ENCODE data around the gene DOCK6. TPM values are rescaled to one million over a fixed set of nuclear protein-coding genes. Genes with fewer than 3 reads are reported as not detected.

Gene DOCK6
- total RNA-seq, 1 donor from 2014 or later = 342 TPM

DNA sequence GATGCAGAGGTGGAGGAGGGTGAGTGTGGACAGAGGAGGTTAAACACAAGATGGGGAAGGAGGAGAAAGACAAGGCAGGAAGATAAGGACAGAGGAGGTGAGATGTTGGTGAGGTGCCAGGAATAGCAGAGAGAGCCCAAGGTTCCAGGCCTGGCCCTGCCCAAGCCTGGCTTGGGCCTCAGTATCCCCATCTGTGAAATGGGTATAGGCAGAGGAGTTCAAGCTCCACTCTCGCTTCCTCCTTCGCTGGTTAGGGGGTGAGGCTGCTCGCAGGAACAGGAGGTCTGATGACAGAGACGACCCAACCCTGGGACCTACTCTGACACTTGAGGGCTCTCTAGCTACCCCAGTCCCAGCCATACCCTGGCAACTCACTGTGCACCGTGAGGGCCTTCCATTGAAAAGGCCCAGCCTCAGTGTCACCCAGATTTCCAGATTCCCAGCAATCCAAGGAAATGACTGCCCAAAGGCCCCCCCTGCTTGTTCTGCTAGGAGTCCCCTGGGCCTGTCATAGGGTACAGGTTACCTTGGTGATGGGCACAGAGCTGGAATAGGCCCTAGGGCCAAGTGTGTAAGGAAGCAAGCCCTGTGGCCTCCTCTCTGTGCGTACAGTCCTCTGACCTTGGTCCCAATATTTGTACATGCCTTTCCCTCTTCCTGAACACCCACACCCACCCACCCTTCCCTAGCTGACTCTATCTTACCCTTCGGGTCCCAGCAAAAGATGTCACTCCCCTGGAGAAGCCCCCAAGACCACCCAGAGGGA is 31.5 kb downstream of the DOCK6 start:
- no peak for DNase-seq (ENCODE audit: extremely low read depth, low read depth, low spot score)

DNA sequence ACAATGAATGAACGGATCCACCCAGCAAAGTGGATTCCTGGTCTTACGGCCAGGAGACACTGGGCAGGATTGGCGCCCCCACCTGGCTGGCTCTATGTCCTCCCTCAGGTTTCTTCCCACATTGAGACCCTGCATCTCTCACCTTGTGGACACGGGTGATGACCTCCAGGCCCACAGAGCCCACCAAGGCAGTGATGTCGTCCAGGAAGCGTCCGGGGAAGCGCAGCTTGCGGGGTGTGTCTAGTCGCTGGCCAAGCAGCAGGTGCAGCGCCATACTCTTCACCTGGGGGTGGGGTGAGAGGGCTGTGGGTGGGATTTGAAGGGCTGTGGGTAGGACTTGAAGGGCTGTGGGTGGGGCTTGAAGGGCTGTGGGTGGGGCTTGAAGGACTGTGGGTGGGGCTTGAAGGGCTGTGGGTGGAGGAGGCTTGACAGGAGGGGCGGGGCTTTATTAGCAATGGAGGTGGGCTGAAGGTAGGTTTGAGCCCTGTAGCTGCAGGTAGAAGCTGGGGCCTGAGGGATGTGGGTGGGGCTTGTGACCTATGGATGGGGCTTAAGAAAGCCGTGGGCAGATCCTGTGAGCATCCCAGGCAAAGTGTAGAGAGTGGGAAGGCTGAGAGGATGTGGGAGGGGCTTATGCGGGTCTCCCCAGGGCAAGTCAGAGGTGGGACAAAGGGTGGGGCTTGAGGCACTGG is 35.0 kb downstream of the DOCK6 start:
- DNase-seq (ENCODE audit: extremely low read depth, low read depth, low spot score) = no peak

DNA sequence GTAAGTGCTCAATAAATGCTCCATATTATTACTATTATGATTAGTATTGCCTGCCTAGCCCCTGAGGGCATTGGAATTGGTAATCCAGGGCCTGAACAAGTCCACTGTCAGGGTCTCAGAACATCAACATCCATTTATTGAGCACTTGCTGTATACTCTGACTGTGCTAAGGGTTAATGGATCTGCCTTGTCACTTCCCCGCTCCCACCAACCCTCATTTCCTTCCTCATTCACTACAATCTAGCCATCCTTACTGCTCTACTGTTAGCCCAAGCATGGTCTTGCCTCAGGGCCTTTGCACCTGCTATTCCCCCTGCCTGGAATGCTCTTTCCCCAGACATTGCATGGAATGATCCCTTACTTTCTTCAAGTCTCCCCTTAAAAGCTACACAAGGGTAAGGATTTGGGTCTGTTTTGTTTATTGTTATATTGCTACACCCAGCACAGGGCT is 35.6 kb downstream of the DOCK6 start:
- DNase-seq (ENCODE audit: extremely low read depth, low read depth, low spot score) = no peak

DNA sequence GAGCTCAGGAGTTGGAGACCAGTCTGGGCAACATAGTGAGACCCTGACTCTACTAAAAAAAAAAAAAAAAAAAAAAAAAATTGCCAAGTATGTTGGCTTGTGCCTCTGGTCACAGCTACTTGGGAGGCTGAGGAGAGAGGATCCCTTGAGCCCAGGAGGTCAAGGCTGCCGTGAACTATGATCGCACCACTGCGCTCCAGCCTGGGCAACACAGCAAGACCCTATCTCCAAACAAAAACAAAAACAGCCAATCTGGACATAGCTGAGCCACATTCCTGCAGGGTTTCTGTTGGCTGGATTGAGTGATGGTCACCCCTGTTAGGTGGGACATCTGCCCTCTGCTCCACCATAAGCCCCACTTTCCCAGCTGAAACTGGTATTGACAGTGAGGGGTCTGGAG is 36.5 kb downstream of the DOCK6 start:
- DNase-seq (ENCODE audit: extremely low read depth, low read depth, low spot score) = no peak

DNA sequence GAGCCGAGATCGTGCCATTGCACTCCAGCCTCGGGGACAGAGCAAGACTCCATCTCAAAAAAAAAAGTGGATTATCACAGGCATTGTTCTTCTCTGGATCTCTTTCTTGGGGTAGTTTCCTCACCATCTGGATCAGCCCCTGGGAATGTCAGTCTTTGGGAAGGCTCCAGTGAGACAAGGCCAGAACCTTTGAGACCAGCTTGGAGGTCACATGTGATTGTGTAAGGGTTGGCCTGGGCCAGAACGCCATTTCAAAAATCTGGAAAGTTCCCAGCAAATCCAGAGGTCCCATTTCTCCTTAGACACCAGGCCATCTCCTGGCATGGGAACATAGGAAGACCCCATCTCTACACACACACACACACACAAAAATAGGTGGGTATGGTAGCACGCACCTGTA is 37.2 kb downstream of the DOCK6 start:
- DNase-seq (ENCODE audit: extremely low read depth, low read depth, low spot score) = no peak

DNA sequence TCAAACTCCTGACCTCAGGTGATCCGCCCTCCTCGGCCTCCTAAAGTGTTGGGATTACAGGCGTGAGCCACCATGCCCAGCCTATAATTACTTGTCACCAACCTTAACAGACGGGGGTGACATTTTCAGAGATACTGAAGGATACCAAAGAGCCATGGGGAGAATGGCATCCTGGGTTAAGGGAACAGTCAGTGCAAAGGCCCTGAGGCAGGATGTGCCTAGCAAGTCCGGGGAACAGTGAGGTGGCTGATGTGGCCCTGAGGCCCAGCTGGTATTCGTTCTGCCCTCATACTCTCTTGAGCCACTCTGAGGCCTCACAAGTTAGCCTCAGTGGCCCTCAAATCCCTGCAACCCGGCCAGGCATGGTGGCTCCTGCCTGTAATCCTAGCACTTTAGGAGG is 37.9 kb downstream of the DOCK6 start:
- DNase-seq (ENCODE audit: extremely low read depth, low read depth, low spot score) = no peak

DNA sequence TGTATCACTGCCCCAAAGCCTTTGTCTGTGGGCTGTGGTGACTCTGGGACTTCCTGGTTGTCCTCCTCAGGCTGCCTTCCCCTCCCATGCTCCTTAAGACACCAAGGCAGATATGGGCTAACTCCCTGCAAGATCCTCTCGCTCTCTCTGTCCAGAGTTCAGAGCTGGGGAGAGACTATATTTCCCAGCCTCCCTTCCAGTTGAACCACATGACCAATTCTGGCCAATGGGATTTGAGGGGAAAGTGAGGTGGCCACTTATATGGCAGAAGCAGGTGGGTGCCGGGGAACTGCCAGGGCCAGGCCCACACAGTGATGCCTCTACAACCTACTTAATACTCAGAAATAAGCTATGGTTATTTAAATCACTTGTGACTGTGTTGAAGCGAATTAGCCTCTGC is 39.1 kb downstream of the DOCK6 start:
- no peak for DNase-seq (ENCODE audit: extremely low read depth, low read depth, low spot score)

DNA sequence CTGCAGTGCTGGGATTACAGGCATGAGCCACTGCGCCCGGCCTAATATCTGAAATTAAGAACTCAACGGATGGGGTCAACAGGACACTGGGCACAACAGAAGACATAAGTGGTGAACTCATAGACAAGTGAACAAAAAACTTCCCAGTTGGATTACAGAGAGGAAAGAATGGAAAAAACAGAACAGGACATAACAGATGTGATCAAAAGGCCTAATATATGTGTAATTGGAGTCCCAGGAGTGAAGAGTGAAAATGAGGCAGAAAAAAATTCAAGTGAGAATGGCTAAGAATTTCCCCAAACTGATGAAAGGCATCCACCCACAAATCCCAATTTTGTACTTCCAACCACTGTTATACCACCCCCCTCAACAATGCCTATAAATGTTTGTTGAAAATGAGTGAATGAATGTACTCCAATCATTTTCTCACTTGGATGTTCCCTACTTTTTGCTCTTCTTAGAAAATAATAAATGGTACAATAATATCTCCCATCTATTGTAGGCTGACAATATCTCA is 41.2 kb downstream of the DOCK6 start:
- DNase-seq (ENCODE audit: extremely low read depth, low read depth, low spot score) = no peak

DNA sequence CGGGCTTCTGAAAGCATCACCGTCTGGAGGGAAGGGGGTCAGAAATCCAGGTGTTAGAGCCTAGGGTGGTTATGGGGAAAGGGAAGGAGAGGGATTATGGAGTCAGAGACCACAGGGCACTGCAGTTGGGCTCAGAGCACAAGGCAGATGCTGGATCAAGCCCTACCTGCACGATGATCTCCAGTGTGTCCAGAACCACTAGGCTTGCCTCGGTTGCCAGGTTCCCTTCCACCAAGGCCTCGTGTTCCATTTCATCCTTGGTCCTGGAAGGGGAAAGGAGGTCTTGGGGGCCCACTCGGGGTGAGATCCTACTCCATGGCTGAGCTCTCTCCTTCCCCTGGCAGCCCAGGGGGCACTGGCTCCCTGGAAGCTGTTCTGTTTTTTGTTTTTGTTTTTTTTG is 47.9 kb downstream of the DOCK6 start:
- no peak for DNase-seq (ENCODE audit: extremely low read depth, low read depth, low spot score)

DNA sequence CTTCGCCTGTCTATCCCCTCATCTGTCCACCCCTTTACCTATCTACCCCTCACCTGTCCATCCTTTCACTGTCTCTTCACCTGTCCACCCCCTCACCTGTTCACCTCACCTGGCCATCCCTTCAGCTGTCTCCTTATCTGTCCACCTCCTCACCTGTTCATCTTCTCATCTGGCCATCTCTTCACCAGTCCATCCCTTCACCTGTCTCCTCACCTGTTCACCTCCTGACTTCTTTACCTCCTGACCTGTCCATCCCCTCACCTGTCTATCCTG is 51.7 kb downstream of the DOCK6 start:
- DNase-seq (ENCODE audit: extremely low read depth, low read depth, low spot score) = no peak

DNA sequence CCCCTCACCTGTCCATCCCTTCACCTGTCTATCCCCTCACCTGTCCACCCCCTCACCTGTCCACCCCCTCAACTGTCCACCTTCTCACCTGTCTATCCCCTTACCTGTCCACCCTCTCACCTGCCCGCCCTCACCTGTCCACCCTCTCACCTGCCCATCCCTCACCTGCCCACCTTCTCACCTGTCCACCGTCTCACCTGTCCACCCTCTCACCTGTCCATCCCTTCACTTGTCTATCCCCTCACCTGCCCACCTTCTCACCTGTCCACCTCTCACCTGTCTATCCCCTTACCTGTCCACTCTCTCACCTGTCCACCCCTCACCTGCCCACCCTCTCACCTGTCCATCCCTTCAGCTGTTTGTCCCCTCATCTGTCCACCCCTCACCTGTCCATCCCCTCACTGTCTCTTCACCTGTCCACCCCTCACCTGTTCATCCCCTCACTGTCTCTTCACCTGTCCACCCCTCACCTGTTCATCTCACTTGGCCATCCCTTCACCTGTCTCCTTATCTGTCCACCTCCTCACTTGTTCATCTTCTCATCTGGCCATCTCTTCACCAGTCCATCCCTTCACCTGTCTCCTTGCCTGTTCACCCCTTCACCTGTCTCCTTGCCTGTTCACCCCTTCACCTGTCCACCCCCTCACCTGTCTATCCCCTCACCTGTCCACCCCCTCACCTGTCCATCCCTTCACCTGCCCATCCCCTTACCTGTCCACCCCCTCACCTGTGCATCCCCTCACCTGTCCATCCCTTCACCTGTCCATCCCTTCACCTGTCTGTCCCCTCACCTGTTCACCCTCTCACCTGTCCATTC is 52.3 kb downstream of the DOCK6 start:
- DNase-seq (ENCODE audit: extremely low read depth, low read depth, low spot score) = no peak

DNA sequence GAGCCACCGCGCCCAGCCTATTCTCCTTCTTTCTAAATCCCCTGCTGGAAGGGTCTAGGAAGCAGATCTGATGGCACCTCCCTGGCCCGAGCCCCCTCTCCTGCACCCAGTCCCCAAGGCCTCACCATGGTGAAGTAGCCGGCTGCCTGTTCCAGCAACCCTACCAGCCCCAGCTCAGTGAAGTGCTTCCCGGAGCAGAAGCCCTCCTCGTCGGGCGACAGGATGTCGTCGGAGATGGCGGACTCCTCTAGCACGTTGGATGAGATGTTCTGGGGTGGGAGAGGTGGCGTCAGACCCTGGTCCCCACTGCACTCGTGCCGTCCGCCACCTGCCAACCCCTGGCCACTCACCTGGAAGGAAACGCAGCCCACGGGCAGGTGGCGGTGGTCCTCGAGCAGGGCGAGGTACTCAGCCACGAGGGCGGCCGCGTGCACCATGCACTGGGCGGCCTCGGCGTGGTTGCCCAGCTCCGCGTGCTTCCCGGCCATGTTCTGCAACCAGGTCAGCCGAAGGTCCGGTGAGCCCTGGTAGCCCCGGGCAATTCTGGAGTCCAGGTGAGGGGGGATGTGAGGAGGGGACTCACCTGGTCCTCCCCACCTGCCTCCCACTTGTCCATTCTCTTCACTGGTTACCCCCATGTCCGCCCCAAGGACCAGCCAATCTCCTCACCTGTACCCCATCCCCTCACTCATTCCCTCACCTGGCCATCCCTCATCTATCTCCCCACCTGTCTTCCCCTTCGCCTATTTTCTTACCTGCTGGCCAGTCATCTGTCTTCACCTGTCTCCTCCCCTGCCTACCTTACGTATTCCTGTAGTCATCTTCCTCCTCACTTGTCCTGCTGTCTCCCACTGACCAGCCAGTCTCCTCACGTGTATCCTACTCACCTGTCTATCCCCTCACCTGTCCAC is 53.5 kb downstream of the DOCK6 start:
- DNase-seq (ENCODE audit: extremely low read depth, low read depth, low spot score) = no peak

DNA sequence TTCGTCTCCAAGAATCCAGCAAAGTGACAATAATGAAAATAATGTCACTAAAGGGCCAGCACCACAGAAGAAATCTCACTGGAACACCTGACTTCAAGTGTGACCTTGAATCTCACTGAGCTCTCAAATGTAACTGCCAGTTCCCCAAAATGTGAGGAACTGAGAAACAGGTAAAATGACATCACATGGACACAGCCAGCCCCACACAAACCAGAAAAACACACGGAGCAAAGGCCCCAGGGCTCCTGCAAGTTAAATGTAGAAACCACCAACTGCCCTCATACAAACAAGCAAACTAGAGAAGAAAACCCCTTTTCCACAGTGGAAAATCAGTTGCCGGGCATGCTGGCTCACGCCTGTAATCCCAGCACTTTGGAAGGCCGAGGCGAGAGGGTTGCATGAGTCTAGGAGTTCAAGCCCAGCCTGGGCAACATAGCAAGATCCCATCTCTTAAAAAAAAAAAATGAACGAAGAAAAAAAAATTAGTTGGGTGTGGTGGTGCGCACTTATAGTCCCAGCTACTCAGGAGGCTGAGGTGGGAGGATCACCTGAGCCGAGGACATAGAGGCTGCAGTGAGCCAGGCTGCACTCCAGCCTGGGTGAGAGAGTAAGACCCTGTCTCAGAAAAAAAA is 56.3 kb downstream of the DOCK6 start:
- no peak for DNase-seq (ENCODE audit: extremely low read depth, low read depth, low spot score)

DNA sequence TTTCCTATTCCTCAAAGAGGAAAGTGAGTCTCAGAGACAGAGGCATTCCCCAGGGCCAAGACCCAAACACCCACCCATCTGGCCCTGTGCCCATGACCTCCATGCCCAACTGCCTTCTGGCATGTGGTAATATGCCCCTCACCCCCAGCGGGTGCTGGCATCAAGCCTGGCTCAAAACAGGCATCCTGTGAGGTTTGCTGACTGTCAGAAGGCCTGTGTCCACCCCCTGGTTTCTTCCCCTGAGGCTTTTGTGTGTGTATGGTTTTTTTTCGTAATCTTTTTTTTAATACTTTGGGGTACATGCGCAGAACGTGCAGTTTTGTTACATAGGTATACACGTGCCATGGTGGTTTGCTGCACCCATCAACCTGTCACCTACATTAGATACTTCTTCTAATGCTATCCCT is 57.4 kb downstream of the DOCK6 start:
- no peak for DNase-seq (ENCODE audit: extremely low read depth, low read depth, low spot score)

DNA sequence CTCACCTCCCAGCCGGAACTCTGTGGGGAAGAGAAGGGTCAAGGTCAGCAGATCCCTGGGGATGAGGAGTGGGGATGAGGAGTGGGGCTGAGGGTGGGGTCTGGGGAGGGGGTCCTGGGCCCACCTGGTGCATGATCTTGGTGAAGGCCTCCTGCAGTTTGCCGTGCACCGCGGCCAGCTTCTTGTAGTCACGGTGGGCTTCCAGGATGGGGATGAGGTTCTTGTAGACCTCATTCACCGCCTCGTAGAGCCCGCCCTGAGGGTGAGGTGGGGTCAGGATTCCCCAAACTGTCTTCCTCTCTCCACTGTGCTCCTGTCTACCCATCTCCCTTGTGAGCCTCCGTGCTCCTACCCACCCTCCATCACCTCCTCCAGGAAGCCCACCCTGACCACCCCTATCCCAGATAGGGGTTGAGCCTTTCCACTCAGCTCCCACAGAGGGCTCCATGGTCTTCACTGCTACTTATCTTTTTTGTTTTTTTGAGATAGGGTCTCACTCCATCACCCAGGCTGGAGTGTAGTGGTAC is 58.2 kb downstream of the DOCK6 start:
- DNase-seq (ENCODE audit: extremely low read depth, low read depth, low spot score) = no peak

DNA sequence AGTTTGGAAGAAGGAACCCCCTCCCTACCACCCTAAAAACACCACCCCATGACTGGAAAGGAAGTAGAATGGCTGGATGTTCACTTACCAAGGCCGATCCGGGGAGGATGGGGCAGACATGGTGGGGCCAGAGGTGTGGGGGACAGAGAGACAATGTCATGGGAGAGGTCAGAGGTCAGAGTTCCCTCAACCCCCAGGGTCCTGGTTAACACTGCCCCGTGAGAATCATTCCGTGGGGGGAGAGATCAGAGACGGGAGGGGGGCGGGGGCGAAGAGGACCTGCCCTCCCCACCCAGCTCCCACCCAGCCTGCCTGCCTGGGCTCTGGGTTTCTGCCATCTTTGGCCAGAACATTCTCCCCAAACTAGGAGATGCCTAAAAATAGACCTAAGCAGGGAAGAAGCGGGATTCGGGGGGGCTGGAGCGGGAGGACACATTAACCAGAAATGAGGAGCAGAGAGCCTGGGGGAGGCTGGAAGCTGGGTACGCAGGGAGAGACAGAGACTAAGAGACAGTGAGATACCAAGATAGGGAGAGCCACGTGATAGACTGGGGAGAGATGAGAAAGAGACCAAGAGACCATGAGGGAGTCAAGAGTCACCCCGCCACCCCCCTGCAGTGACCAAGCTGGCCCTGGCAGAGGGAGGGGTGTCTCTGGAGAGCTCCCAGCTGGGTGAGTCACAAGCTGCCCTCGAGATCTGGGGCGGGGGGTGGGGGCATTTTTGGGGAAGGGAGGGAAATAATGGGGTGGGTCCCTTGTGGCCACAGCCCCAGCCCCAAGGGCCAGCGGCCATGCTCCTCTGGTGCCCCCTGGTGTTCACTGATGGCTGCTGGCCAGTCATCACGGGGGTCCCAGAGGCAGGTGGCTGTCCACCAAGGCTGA is 58.9 kb downstream of the DOCK6 start:
- no peak for DNase-seq (ENCODE audit: extremely low read depth, low read depth, low spot score)

DNA sequence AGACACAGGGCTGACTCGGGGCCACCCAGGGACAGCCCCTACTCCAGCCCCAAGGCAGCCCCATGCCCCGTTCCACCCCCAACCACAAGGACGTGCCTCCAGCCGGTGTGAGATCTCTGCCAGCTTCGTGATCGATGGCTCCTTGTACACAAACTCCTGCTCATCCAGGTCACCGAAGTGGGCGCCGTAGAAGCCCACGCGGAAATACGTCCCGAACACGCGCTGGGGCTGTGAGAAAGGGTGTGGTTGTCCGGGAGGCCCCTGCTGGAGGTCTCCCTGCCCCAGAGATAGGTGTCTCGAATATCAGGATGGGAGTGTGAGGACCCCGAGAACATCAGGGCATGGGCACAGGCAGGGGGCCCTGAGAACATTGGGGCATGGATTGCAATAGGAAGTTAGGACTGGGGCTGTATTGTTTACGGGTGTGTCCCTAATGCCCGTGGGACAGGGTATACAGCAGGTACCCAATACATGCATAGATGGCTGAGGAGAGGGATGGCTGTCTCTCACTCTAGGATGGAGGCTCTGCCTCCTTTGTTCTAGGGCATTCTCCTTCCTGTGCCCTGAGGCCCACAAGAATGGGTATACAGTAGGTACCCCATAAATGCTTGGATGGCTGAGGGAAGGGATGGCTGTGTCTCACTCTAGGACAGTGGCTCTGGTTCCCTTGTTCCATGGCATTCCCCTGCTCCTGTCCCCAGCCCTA is 59.7 kb downstream of the DOCK6 start:
- DNase-seq (ENCODE audit: extremely low read depth, low read depth, low spot score) = no peak

DNA sequence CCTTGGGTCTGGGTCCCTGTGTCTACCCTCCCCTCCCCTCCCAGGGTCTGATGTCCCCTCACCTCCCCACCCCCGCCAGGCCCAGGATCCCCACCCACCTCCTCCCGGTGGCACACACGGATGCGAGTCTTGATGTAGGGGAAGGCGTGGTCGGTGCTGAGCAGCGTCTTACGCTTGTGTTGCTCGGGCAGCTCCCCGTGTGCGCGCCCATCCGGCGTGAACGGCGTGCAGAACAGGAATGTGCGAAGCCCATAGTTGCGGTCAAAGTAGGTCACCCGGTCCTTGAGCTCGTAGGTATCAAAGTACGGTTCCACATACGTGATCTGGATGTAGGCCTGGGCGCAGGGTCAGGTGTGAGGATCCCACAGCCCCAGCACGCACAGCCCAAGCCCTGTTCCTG is 60.5 kb downstream of the DOCK6 start:
- DNase-seq (ENCODE audit: extremely low read depth, low read depth, low spot score) = no peak

All from glomerular endothelial cell (primary cell).